ENCODE measurements around the gene NUFIP2. TPM values are rescaled to one million over a fixed set of nuclear protein-coding genes. Genes with fewer than 3 reads are reported as not detected.
"Not testable (repeated sequence)": the region's sequence is repeated elsewhere in the genome, so short reads cannot be mapped to it uniquely, and the experiment has no call there.

The NUFIP2 gene, protein sequence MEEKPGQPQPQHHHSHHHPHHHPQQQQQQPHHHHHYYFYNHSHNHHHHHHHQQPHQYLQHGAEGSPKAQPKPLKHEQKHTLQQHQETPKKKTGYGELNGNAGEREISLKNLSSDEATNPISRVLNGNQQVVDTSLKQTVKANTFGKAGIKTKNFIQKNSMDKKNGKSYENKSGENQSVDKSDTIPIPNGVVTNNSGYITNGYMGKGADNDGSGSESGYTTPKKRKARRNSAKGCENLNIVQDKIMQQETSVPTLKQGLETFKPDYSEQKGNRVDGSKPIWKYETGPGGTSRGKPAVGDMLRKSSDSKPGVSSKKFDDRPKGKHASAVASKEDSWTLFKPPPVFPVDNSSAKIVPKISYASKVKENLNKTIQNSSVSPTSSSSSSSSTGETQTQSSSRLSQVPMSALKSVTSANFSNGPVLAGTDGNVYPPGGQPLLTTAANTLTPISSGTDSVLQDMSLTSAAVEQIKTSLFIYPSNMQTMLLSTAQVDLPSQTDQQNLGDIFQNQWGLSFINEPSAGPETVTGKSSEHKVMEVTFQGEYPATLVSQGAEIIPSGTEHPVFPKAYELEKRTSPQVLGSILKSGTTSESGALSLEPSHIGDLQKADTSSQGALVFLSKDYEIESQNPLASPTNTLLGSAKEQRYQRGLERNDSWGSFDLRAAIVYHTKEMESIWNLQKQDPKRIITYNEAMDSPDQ
- polyA plus RNA-seq (2013), result 107 and 111 TPM in 2 replicates

DNA sequence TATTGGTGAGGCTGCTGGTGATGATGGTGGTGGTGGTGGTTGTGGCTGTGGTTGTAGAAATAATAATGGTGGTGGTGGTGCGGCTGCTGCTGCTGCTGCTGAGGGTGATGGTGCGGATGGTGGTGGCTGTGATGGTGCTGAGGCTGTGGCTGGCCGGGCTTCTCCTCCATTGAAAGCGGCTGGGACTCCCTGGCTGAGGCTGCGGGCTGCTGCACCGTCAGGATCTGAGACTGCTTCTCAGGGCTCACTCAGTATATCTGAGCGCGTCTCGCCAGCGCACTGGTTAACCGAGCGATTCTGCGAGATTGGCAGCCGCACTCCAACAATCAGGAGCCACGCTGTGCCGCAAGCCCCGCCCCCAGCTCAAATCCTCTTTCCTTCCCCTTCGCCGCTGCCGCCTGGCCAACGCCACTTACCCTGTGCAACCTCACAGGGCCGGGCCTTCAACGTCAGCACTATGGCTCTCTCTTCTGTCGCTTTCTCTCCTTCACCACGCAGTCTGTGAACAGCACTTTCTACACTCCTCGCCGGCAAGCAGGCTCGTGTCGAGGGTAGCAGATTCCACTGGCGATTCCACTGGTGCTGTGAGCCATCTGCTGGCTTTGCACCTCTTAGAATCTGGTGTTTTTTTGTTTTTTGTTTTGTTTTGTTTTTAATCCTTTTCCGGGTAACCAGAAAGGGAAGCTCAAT lies at the start of gene NUFIP2:
Gene NUFIP2 (minus strand): TSS at position 259 of the 690 bp plus-strand sequence. CDS start 89 bp downstream, at position 170.
- Histone ChIP-seq H2AK5ac (ENCODE audit: low read length) (peak within 1 kb of the TSS; percentile 99), H3K4ac (ENCODE audit: low read depth, low read length) (peak within 1 kb of the TSS; percentile 100), H3K79me1 (ENCODE audit: low read length) (peaks cover 17% of the 10 kb centered on the region), H3K36me3 (ENCODE audit: control insufficient read depth in 1 of 2, insufficient read depth in 2 of 2, low read length in 2 of 2) (peaks cover 3 to 5% of the 10 kb centered on the region in 2 experiments), H3K9me3 (ENCODE audit: insufficient read depth, low read depth, low read length) (no peaks in the 10 kb centered on the region), H2AFZ (ENCODE audit: insufficient read depth, low read length, poor library complexity) (peak within 1 kb of the TSS; percentile 86), H2BK120ac (ENCODE audit: insufficient read depth, low read length, poor library complexity) (peak within 1 kb of the TSS; percentile 96), H4K91ac (ENCODE audit: low read depth, low read length) (peak within 1 kb of the TSS; percentile 98), H3K18ac (ENCODE audit: low read length) (peak within 1 kb of the TSS; percentile 99), H3K27me3 (ENCODE audit: insufficient read depth, low read length) (no peaks in the 10 kb centered on the region), H3K27ac (ENCODE audit: low read depth, low read length) (peak within 1 kb of the TSS; percentile 98), H3K14ac (ENCODE audit: low read length) (peak within 1 kb of the TSS; percentile 100), H3K79me2 (ENCODE audit: control insufficient read depth, insufficient read depth, low read length, poor library complexity) (peaks cover 22% of the 10 kb centered on the region), H2BK5ac (ENCODE audit: low read depth, low read length, poor library complexity) (peak within 1 kb of the TSS; percentile 98), H3K4me3 (ENCODE audit: low read depth, low read length) (peak within 1 kb of the TSS; percentile 100), H3K4me1 (ENCODE audit: control insufficient read depth in 1 of 2, insufficient read depth in 2 of 2, low read length in 2 of 2) (peaks cover 0 to 2% of the 10 kb centered on the region in 2 experiments), H4K12ac (ENCODE audit: low read depth, low read length) (peak within 1 kb of the TSS; percentile 93), H4K8ac (ENCODE audit: low read depth, low read length) (peak within 1 kb of the TSS; percentile 93), H2BK12ac (ENCODE audit: low read length) (peak within 1 kb of the TSS; percentile 38), H3K9ac (ENCODE audit: low read length) (peak within 1 kb of the TSS; percentile 90), H3K23ac (ENCODE audit: low read length) (no peak within 1 kb of the TSS), H3K4me2 (ENCODE audit: low read length) (peak within 1 kb of the TSS; percentile 73)
- peak; percentile 99 to 100 for DNase-seq
- WGBS (ENCODE audit: extremely low coverage, insufficient coverage, insufficient read length), result no CpG with 5 or more reads among the region's 31 CpGs

- Histone ChIP-seq H3K27me3 (ENCODE audit: insufficient read depth, low read length) (no peaks in the 10 kb centered on the region), H3K36me3 (ENCODE audit: control insufficient read depth in 1 of 2, insufficient read depth in 2 of 2, low read length in 2 of 2) (no peaks in the 10 kb centered on the region), H3K4me1 (ENCODE audit: control insufficient read depth in 1 of 2, insufficient read depth in 2 of 2, low read length in 2 of 2) (no peaks in the 10 kb centered on the region), H3K18ac (ENCODE audit: low read length) (no peak overlapping the region), H3K27ac (ENCODE audit: low read depth, low read length) (no peak overlapping the region), H3K23ac (ENCODE audit: low read length) (no peak overlapping the region), H4K12ac (ENCODE audit: low read depth, low read length) (no peak overlapping the region), H3K9ac (ENCODE audit: low read length) (no peak overlapping the region), H3K9me3 (ENCODE audit: insufficient read depth, low read depth, low read length) (peaks cover 2% of the 10 kb centered on the region), H2BK5ac (ENCODE audit: low read depth, low read length, poor library complexity) (no peak overlapping the region), H2BK12ac (ENCODE audit: low read length) (peak overlapping the region; percentile 53), H3K79me1 (ENCODE audit: low read length) (peaks cover 3% of the 10 kb centered on the region), H2AFZ (ENCODE audit: insufficient read depth, low read length, poor library complexity) (no peak overlapping the region), H2BK120ac (ENCODE audit: insufficient read depth, low read length, poor library complexity) (peak overlapping the region; percentile 69), H2AK5ac (ENCODE audit: low read length) (no peak overlapping the region), H3K14ac (ENCODE audit: low read length) (no peak overlapping the region), H4K91ac (ENCODE audit: low read depth, low read length) (peak overlapping the region; percentile 52), H3K79me2 (ENCODE audit: control insufficient read depth, insufficient read depth, low read length, poor library complexity) (no peaks in the 10 kb centered on the region), H3K4me3 (ENCODE audit: low read depth, low read length) (no peak overlapping the region), H4K8ac (ENCODE audit: low read depth, low read length) (no peak overlapping the region), H3K4me2 (ENCODE audit: low read length) (no peak overlapping the region), H3K4ac (ENCODE audit: low read depth, low read length) (no peak overlapping the region)
- WGBS (ENCODE audit: extremely low coverage, insufficient coverage, insufficient read length), result no CpG with 5 or more reads among the region's 11 CpGs
- DNase-seq, result no peak
These were observed 48.3 kb upstream of the NUFIP2 start for GRCh38 chr17:29342158-29342765.

DNA sequence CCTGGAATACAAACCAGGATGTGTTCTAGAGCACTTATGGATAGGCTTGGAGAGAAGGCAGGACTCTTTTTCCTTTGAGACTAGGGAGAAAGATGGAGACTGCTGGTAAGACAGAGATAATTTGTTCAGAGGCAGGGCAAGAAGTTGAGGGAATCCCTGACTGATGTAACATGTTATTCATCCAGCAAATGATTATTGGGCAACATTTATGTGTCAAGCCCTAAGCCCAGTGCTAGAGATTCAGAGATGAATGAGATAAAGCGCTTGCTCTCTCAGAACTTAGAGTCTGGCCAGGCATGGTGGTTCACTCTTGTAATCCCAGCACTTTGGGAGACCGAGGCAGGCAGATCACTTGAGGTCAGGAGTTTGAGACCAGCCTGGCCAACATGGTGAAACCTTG lies 47.8 kb upstream of the NUFIP2 start:
- H3K79me1 ChIP-seq (ENCODE audit: low read length), result peaks cover 3% of the 10 kb centered on the region
- H3K4me3 ChIP-seq (ENCODE audit: low read depth, low read length), result no peak overlapping the region
- H3K9ac ChIP-seq (ENCODE audit: low read length), result no peak overlapping the region
- no peak overlapping the region for H2BK5ac ChIP-seq (ENCODE audit: low read depth, low read length, poor library complexity)
- no peak overlapping the region for H3K27ac ChIP-seq (ENCODE audit: low read depth, low read length)
- H2AK5ac ChIP-seq (ENCODE audit: low read length), result no peak overlapping the region
- no CpG with 5 or more reads among the region's 2 CpGs for WGBS (ENCODE audit: extremely low coverage, insufficient coverage, insufficient read length)
- H4K8ac ChIP-seq (ENCODE audit: low read depth, low read length), result no peak overlapping the region
- H4K12ac ChIP-seq (ENCODE audit: low read depth, low read length), result no peak overlapping the region
- H2BK12ac ChIP-seq (ENCODE audit: low read length), result no peak overlapping the region
- H2BK120ac ChIP-seq (ENCODE audit: insufficient read depth, low read length, poor library complexity), result no peak overlapping the region
- H3K4ac ChIP-seq (ENCODE audit: low read depth, low read length), result no peak overlapping the region
- no peak overlapping the region for H3K14ac ChIP-seq (ENCODE audit: low read length)
- H3K4me2 ChIP-seq (ENCODE audit: low read length), result no peak overlapping the region
- DNase-seq, result peak; percentile 77 to 94
- no peak overlapping the region for H3K23ac ChIP-seq (ENCODE audit: low read length)
- no peak overlapping the region for H3K18ac ChIP-seq (ENCODE audit: low read length)
- no peaks in the 10 kb centered on the region for H3K79me2 ChIP-seq (ENCODE audit: control insufficient read depth, insufficient read depth, low read length, poor library complexity)
- H4K91ac ChIP-seq (ENCODE audit: low read depth, low read length), result no peak overlapping the region
- no peaks in the 10 kb centered on the region for H3K4me1 ChIP-seq (ENCODE audit: control insufficient read depth in 1 of 2, insufficient read depth in 2 of 2, low read length in 2 of 2)
- H3K9me3 ChIP-seq (ENCODE audit: insufficient read depth, low read depth, low read length), result peaks cover 2% of the 10 kb centered on the region
- no peaks in the 10 kb centered on the region for H3K36me3 ChIP-seq (ENCODE audit: control insufficient read depth in 1 of 2, insufficient read depth in 2 of 2, low read length in 2 of 2)
- H3K27me3 ChIP-seq (ENCODE audit: insufficient read depth, low read length), result no peaks in the 10 kb centered on the region
- H2AFZ ChIP-seq (ENCODE audit: insufficient read depth, low read length, poor library complexity), result no peak overlapping the region

GRCh38 chr17:29339016-29339415 lies 45.1 kb upstream of the NUFIP2 start:
- not testable (repeated sequence) for H3K79me2 ChIP-seq (ENCODE audit: control insufficient read depth, insufficient read depth, low read length, poor library complexity); H4K12ac ChIP-seq (ENCODE audit: low read depth, low read length); H3K4me1 ChIP-seq (ENCODE audit: control insufficient read depth in 1 of 2, insufficient read depth in 2 of 2, low read length in 2 of 2); H3K4me3 ChIP-seq (ENCODE audit: low read depth, low read length); H3K18ac ChIP-seq (ENCODE audit: low read length); H2AFZ ChIP-seq (ENCODE audit: insufficient read depth, low read length, poor library complexity); H2AK5ac ChIP-seq (ENCODE audit: low read length); H3K4ac ChIP-seq (ENCODE audit: low read depth, low read length); H3K23ac ChIP-seq (ENCODE audit: low read length); H2BK5ac ChIP-seq (ENCODE audit: low read depth, low read length, poor library complexity); H3K9me3 ChIP-seq (ENCODE audit: insufficient read depth, low read depth, low read length); H3K27me3 ChIP-seq (ENCODE audit: insufficient read depth, low read length); H3K9ac ChIP-seq (ENCODE audit: low read length); H4K8ac ChIP-seq (ENCODE audit: low read depth, low read length); H4K91ac ChIP-seq (ENCODE audit: low read depth, low read length); H3K14ac ChIP-seq (ENCODE audit: low read length); H3K4me2 ChIP-seq (ENCODE audit: low read length); H3K79me1 ChIP-seq (ENCODE audit: low read length); H3K36me3 ChIP-seq (ENCODE audit: control insufficient read depth in 1 of 2, insufficient read depth in 2 of 2, low read length in 2 of 2); H3K27ac ChIP-seq (ENCODE audit: low read depth, low read length); H2BK12ac ChIP-seq (ENCODE audit: low read length); H2BK120ac ChIP-seq (ENCODE audit: insufficient read depth, low read length, poor library complexity)
- WGBS (ENCODE audit: extremely low coverage, insufficient coverage, insufficient read length), result no CpG with 5 or more reads among the region's 9 CpGs
- DNase-seq, result peak; percentile 78 to 88
